ENCODE measurements around the gene CHP1. TPM values are rescaled to one million over a fixed set of nuclear protein-coding genes. Genes with fewer than 3 reads are reported as not detected.
"Not testable (repeated sequence)": the region's sequence is repeated elsewhere in the genome, so short reads cannot be mapped to it uniquely, and the experiment has no call there.

Gene CHP1
- total RNA-seq, 6 experiments from 2014 or later: 104 to 131 (median 117) TPM

DNA sequence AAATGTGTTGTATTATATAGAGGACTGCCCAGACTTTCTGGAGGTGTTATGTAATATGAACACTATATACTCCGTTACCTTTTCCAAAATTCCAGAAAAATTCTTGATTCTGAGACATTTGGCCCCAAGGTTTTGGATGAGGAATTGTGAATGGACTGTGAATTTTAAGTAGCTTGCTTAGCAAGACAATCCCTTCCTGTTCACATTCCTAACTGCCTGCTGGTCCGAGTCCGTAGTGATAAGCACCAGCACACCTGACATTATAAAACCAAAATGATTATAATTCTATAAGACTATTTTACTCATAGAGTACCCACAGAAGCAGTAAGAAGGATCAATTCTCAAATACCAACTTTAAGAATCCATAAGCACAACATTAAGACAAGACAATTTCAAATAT is 11.7 kb upstream of the CHP1 start:
- no peaks in the 10 kb centered on the region for H3K36me3 Mint-ChIP-seq (ENCODE audit: low read depth)
- TF ChIP-seq, protein P1, sequence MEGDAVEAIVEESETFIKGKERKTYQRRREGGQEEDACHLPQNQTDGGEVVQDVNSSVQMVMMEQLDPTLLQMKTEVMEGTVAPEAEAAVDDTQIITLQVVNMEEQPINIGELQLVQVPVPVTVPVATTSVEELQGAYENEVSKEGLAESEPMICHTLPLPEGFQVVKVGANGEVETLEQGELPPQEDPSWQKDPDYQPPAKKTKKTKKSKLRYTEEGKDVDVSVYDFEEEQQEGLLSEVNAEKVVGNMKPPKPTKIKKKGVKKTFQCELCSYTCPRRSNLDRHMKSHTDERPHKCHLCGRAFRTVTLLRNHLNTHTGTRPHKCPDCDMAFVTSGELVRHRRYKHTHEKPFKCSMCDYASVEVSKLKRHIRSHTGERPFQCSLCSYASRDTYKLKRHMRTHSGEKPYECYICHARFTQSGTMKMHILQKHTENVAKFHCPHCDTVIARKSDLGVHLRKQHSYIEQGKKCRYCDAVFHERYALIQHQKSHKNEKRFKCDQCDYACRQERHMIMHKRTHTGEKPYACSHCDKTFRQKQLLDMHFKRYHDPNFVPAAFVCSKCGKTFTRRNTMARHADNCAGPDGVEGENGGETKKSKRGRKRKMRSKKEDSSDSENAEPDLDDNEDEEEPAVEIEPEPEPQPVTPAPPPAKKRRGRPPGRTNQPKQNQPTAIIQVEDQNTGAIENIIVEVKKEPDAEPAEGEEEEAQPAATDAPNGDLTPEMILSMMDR (IDR thresholded peaks at IDR 0.05): no peak
- no peaks in the 10 kb centered on the region for H3K9me3 Mint-ChIP-seq
- H3K4me3 Mint-ChIP-seq: no peak overlapping the region
- H3K27me3 Mint-ChIP-seq (ENCODE audit: insufficient read depth): peaks cover 25% of the 10 kb centered on the region
- no peak overlapping the region for H3K27ac Mint-ChIP-seq
- no peaks in the 10 kb centered on the region for H3K4me1 Mint-ChIP-seq (ENCODE audit: low read depth)
- DNase-seq: no peak

GRCh38 chr15:41230345-41230649 is 771 bp upstream of the CHP1 start:
- TF ChIP-seq, protein P1 (IDR thresholded peaks at IDR 0.05): no peak
- H3K9me3 Mint-ChIP-seq: no peaks in the 10 kb centered on the region
- peak overlapping the region; percentile 87 for H3K27ac Mint-ChIP-seq
- DNase-seq: no peak
- no peaks in the 10 kb centered on the region; the same call in 1 of the 2 replicates for H3K27me3 Mint-ChIP-seq (ENCODE audit: insufficient read depth)
- peak overlapping the region; percentile 97 for H3K4me3 Mint-ChIP-seq
- H3K36me3 Mint-ChIP-seq (ENCODE audit: low read depth): no peaks in the 10 kb centered on the region
- H3K4me1 Mint-ChIP-seq (ENCODE audit: low read depth): peaks cover 25% of the 10 kb centered on the region

DNA sequence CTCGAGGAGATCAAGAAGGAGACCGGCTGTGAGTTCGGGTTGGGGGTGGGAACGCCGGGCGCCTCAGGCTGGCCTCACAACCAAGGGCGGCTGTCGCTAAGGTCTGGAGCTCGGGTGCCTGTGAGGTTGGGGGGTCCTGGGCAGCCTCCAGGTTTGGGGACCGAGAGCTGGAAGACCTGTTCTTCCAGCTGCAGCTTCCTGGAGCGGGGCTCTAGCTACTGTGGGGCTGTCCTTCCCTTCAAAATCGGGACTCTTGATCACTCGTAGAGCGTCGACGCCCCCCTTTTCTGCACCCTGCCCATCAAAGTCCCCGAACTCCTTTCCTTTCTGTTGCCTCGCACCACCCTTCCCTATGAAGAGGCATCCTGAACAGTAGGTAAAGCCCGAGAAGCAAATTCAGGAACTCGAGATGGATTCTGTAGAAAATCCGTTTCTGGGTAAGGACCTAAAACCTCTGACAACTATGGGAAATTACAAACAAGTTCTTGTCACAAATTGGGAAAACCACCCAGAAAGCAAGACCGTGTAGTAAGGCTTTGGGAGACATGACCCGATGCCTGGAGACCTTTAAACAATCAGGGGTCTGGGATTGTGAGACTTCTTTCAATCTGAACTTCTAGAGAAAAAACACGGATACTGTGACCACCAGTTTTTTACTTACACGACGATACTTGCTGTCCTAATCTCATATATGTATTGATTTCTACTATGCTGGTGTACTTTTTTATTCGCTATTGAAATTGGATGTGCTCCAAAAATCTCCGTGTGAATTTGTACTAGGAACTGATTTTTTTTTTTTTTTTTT is 556 bp downstream of the CHP1 start:
- H3K27me3 Mint-ChIP-seq (ENCODE audit: insufficient read depth): no peaks in the 10 kb centered on the region; the same call in 1 of the 2 replicates
- no peaks in the 10 kb centered on the region for H3K36me3 Mint-ChIP-seq (ENCODE audit: low read depth)
- peak overlapping the region; percentile 87 for H3K27ac Mint-ChIP-seq
- TF ChIP-seq, protein P1 (IDR thresholded peaks at IDR 0.05): no peak
- peak overlapping the region; percentile 97 for H3K4me3 Mint-ChIP-seq
- DNase-seq: peak; percentile 4
- H3K4me1 Mint-ChIP-seq (ENCODE audit: low read depth): peaks cover 25% of the 10 kb centered on the region
- no peaks in the 10 kb centered on the region for H3K9me3 Mint-ChIP-seq

DNA sequence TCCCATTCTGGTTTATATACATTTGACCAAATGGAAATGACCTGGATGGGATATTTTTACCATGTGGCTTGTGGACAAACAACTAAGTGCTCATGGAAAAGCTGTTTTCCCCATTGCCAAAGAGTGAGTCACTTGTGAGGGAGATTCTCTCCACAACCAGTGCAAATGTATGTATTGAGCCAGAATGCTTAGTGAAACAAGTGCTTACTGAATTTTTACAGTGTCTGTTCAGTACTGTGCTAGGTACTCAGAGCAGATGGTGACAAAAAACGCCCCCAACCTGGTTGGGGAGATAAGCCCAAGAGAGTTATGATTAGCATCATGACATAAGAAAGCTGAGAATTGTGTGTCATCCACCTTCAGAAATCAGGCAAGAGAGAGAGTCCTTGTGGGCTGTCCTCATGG is 2.3 kb downstream of the CHP1 start:
- Mint-ChIP-seq H3K27ac (peak overlapping the region; percentile 77), H3K27me3 (ENCODE audit: insufficient read depth) (no peaks in the 10 kb centered on the region; the same call in 1 of the 2 replicates), H3K4me3 (peak overlapping the region; percentile 97), H3K9me3 (no peaks in the 10 kb centered on the region), H3K36me3 (ENCODE audit: low read depth) (no peaks in the 10 kb centered on the region), H3K4me1 (ENCODE audit: low read depth) (peaks cover 25% of the 10 kb centered on the region)
- DNase-seq: peak; percentile 68
- TF ChIP-seq, protein P1 (IDR thresholded peaks at IDR 0.05): no peak

DNA sequence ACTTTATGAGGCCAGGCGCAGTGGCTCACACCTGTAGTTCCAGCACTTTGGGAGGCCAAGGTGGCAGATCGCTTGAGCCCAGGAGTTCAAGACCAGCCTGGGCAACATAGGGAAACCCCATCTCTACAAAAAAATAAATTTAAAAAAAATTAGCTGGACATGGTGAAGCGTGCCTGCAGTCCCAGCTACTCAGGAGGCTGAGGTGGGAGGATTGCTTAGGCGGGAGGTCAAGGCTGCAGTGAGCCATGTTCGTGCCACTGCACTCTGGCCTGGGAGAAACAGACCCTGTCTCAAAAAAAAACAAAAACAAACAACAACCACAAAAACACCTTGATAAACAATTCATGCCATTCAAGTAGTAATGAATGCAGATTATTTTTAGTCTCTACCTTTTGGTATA is 4.2 kb downstream of the CHP1 start:
- H3K27me3 Mint-ChIP-seq (ENCODE audit: insufficient read depth); H3K27ac Mint-ChIP-seq; DNase-seq; H3K4me3 Mint-ChIP-seq; H3K9me3 Mint-ChIP-seq; H3K36me3 Mint-ChIP-seq (ENCODE audit: low read depth): not testable (repeated sequence)
- peaks cover 25% of the 10 kb centered on the region for H3K4me1 Mint-ChIP-seq (ENCODE audit: low read depth)

- H3K4me3 Mint-ChIP-seq: no peak overlapping the region
- DNase-seq: no peak
- no peak overlapping the region for H3K27ac Mint-ChIP-seq
- H3K4me1 Mint-ChIP-seq (ENCODE audit: low read depth): peaks cover 25% of the 10 kb centered on the region
- no peaks in the 10 kb centered on the region for H3K36me3 Mint-ChIP-seq (ENCODE audit: low read depth)
- TF ChIP-seq, protein P1 (IDR thresholded peaks at IDR 0.05): no peak
- no peaks in the 10 kb centered on the region for H3K9me3 Mint-ChIP-seq
- H3K27me3 Mint-ChIP-seq (ENCODE audit: insufficient read depth): no peaks in the 10 kb centered on the region; the same call in 1 of the 2 replicates
Measured at GRCh38 chr15:41235929-41236328, 4.9 kb downstream of the CHP1 start.
